Stimulated activated CD8-positive, alpha-beta memory T cell treated with anti-CD3 and anti-CD28 coated beads, Interleukin-15, amount 100 ng/mL, for 4 hours (primary cell): ENCODE measurements around the gene ABCA13.

ENCODE experiments used
- DNase-seq, 2 donors: peaks; one replicate each; pipeline ENCODE4 v3.0.0-alpha.2; 2020; ENCODE audit warnings: low read depth in 2 of 2

Gene ABCA13

GRCh38 chr7:48376263-48376662 lies 205.0 kb downstream of the ABCA13 start:
- no peak for DNase-seq

GRCh38 chr7:48380921-48381320 lies 209.7 kb downstream of the ABCA13 start:
- no peak for DNase-seq

- no peak for DNase-seq
Measured at GRCh38 chr7:48381571-48381970, 210.3 kb downstream of the ABCA13 start.

- no peak for DNase-seq
Measured at GRCh38 chr7:48384180-48384752, 213.0 kb downstream of the ABCA13 start.

- DNase-seq = no peak
Measured at GRCh38 chr7:48387932-48388331, 216.7 kb downstream of the ABCA13 start.

GRCh38 chr7:48388911-48389310 lies 217.7 kb downstream of the ABCA13 start:
- no peak for DNase-seq

- no peak for DNase-seq
Measured at GRCh38 chr7:48389977-48390376, 218.7 kb downstream of the ABCA13 start.

GRCh38 chr7:48390388-48391327 lies 219.4 kb downstream of the ABCA13 start:
- DNase-seq = no peak

GRCh38 chr7:48398191-48398590 lies 226.9 kb downstream of the ABCA13 start:
- no peak for DNase-seq

- no peak for DNase-seq
Measured at GRCh38 chr7:48402721-48403120, 231.5 kb downstream of the ABCA13 start.

GRCh38 chr7:48408731-48409130 lies 237.5 kb downstream of the ABCA13 start:
- no peak for DNase-seq

- DNase-seq = no peak
Measured at GRCh38 chr7:48411619-48412018, 240.4 kb downstream of the ABCA13 start.

GRCh38 chr7:48414011-48414732 lies 242.9 kb downstream of the ABCA13 start:
- DNase-seq = no peak

GRCh38 chr7:48416327-48416908 lies 245.2 kb downstream of the ABCA13 start:
- no peak for DNase-seq

GRCh38 chr7:48419401-48419800 lies 248.1 kb downstream of the ABCA13 start:
- no peak for DNase-seq

GRCh38 chr7:48420206-48420605 lies 248.9 kb downstream of the ABCA13 start:
- no peak for DNase-seq

GRCh38 chr7:48421357-48421756 lies 250.1 kb downstream of the ABCA13 start:
- DNase-seq = no peak

- no peak for DNase-seq
Measured at GRCh38 chr7:48424731-48425130, 253.5 kb downstream of the ABCA13 start.

GRCh38 chr7:48426331-48426965 lies 255.2 kb downstream of the ABCA13 start:
- no peak for DNase-seq

GRCh38 chr7:48426966-48427555 lies 255.8 kb downstream of the ABCA13 start:
- no peak for DNase-seq

GRCh38 chr7:48427671-48428070 lies 256.4 kb downstream of the ABCA13 start:
- DNase-seq = no peak
